ENCODE measurements around the gene OPN4. TPM values are rescaled to one million over a fixed set of nuclear protein-coding genes. Genes with fewer than 3 reads are reported as not detected.

OPN4 gene
- total RNA-seq, 2 donors from 2014 or later = not detected

DNA sequence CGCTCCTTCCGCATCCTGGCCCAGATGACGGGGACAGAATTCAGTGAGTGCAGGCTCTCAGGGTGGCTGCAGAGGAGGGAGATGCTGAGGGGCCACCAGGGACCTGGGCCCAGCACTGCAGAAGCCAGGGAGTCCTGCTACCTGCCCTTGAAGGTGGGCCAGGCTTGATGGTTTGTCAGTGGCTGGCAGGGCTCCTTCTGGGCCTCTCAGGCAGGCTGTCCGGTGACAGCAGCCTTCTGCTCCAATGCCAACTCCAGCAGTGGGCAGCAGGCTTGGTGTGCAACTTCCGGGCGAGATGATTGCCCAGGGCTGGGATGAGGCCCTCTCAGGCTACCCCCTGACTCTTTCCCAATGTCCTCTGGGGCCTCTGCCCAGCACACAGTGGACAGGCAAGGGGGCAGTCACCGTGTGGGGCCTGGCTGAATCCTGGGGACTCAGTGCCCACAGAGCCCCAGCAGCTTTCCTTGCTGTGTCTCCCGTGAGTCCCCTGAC lies 37.7 kb downstream of the OPN4 start:
- H3K27ac ChIP-seq (ENCODE audit: low read depth, low read length) = no peak overlapping the region
- DNase-seq = no peak
- no peaks in the 10 kb centered on the region for H3K36me3 Mint-ChIP-seq (ENCODE audit: low read depth)
- TF ChIP-seq, protein P1, sequence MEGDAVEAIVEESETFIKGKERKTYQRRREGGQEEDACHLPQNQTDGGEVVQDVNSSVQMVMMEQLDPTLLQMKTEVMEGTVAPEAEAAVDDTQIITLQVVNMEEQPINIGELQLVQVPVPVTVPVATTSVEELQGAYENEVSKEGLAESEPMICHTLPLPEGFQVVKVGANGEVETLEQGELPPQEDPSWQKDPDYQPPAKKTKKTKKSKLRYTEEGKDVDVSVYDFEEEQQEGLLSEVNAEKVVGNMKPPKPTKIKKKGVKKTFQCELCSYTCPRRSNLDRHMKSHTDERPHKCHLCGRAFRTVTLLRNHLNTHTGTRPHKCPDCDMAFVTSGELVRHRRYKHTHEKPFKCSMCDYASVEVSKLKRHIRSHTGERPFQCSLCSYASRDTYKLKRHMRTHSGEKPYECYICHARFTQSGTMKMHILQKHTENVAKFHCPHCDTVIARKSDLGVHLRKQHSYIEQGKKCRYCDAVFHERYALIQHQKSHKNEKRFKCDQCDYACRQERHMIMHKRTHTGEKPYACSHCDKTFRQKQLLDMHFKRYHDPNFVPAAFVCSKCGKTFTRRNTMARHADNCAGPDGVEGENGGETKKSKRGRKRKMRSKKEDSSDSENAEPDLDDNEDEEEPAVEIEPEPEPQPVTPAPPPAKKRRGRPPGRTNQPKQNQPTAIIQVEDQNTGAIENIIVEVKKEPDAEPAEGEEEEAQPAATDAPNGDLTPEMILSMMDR (conservative IDR thresholded peaks at IDR 0.05) = no peak
- H3K9ac ChIP-seq (ENCODE audit: extremely low read depth, low read length, poor library complexity, severe bottlenecking) = no peak overlapping the region
- no peak overlapping the region for H3K4me3 Mint-ChIP-seq
- H3K36me3 ChIP-seq (ENCODE audit: control insufficient read depth, insufficient read depth, low read length) = no peaks in the 10 kb centered on the region
- peaks cover 7% of the 10 kb centered on the region for H3K27me3 Mint-ChIP-seq (ENCODE audit: insufficient read depth)
- no peaks in the 10 kb centered on the region for H3K9me3 Mint-ChIP-seq
- no peak overlapping the region for H3K27ac Mint-ChIP-seq
- peaks cover 8% of the 10 kb centered on the region for H3K4me1 Mint-ChIP-seq
- H3K4me1 ChIP-seq (ENCODE audit: control insufficient read depth, insufficient read depth, low read length) = no peaks in the 10 kb centered on the region
- no peaks in the 10 kb centered on the region for H3K27me3 ChIP-seq (ENCODE audit: control insufficient read depth, insufficient read depth, low read length, poor library complexity, severe bottlenecking)
- no peak overlapping the region for H3K4me3 ChIP-seq (ENCODE audit: low read length)
- H3K9me3 ChIP-seq (ENCODE audit: control insufficient read depth, low read length) = no peaks in the 10 kb centered on the region
- WGBS, 2 experiments (ENCODE audit: insufficient coverage in 1 of 2, insufficient read length in 1 of 2) = 93 to 94% methylated on average over 3 to 8 of the region's 8 CpGs

DNA sequence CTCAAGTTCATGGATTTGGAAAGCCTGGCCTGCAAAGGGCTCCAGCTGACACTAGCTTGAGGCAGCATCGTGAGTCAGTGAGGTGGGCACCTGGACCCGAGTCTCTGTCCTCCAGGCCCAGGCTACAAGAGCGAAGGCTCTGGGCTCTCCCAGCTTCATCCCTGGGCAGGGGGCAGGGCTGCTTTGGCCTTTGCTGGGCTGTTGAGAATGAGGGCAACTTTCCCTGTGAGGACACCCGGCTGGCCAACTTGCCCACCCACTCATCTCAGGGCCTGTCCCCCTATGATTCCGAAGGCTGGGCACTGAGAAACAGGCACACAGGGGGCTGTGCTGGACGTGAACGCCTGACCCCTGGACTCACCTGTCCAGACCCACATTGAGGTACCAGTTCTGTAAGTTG lies 38.3 kb downstream of the OPN4 start:
- Mint-ChIP-seq H3K27ac (no peak overlapping the region), H3K4me3 (no peak overlapping the region), H3K9me3 (no peaks in the 10 kb centered on the region), H3K4me1 (peaks cover 8% of the 10 kb centered on the region), H3K36me3 (ENCODE audit: low read depth) (no peaks in the 10 kb centered on the region), H3K27me3 (ENCODE audit: insufficient read depth) (peaks cover 7% of the 10 kb centered on the region)
- H3K27ac ChIP-seq (ENCODE audit: low read depth, low read length) = no peak overlapping the region
- 92 to 100% methylated on average over 5 to 7 of the region's 7 CpGs for WGBS, 2 experiments (ENCODE audit: insufficient coverage in 1 of 2, insufficient read length in 1 of 2)
- no peak for DNase-seq
- H3K27me3 ChIP-seq (ENCODE audit: control insufficient read depth, insufficient read depth, low read length, poor library complexity, severe bottlenecking) = no peaks in the 10 kb centered on the region
- no peak overlapping the region for H3K4me3 ChIP-seq (ENCODE audit: low read length)
- no peaks in the 10 kb centered on the region for H3K9me3 ChIP-seq (ENCODE audit: control insufficient read depth, low read length)
- no peak overlapping the region for H3K9ac ChIP-seq (ENCODE audit: extremely low read depth, low read length, poor library complexity, severe bottlenecking)
- H3K36me3 ChIP-seq (ENCODE audit: control insufficient read depth, insufficient read depth, low read length) = no peaks in the 10 kb centered on the region
- TF ChIP-seq, protein P1 (conservative IDR thresholded peaks at IDR 0.05) = no peak
- no peaks in the 10 kb centered on the region for H3K4me1 ChIP-seq (ENCODE audit: control insufficient read depth, insufficient read depth, low read length)

DNA sequence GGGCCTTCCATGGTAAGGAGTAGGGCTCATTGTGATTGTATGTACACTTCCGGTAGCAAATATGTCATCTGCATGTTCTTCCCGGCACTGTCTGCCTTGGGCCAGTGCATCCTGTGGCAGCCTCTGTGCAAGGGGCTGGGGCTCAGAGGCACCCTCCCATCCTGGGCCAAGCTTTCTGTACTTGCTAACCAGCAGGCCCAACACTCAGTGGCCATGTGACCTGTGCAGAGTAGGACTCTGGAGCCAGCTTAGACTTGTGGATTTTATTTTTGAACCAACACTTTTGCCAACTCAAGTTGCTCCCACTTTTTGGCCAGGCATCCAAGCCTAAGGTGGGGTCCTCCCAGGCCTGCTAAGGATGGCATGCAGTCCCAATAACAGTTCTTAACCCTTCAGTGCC lies 38.9 kb downstream of the OPN4 start:
- no peak overlapping the region for H3K4me3 Mint-ChIP-seq
- H3K27ac Mint-ChIP-seq = no peak overlapping the region
- Histone ChIP-seq H3K36me3 (ENCODE audit: control insufficient read depth, insufficient read depth, low read length) (no peaks in the 10 kb centered on the region), H3K4me3 (ENCODE audit: low read length) (no peak overlapping the region), H3K9me3 (ENCODE audit: control insufficient read depth, low read length) (no peaks in the 10 kb centered on the region), H3K27ac (ENCODE audit: low read depth, low read length) (no peak overlapping the region), H3K9ac (ENCODE audit: extremely low read depth, low read length, poor library complexity, severe bottlenecking) (no peak overlapping the region), H3K4me1 (ENCODE audit: control insufficient read depth, insufficient read depth, low read length) (no peaks in the 10 kb centered on the region), H3K27me3 (ENCODE audit: control insufficient read depth, insufficient read depth, low read length, poor library complexity, severe bottlenecking) (no peaks in the 10 kb centered on the region)
- no peaks in the 10 kb centered on the region for H3K36me3 Mint-ChIP-seq (ENCODE audit: low read depth)
- H3K27me3 Mint-ChIP-seq (ENCODE audit: insufficient read depth) = peaks cover 7% of the 10 kb centered on the region
- 92 to 100% methylated on average over 2 of the region's 2 CpGs for WGBS, 2 experiments (ENCODE audit: insufficient coverage in 1 of 2, insufficient read length in 1 of 2)
- TF ChIP-seq, protein P1 (conservative IDR thresholded peaks at IDR 0.05) = no peak
- H3K9me3 Mint-ChIP-seq = no peaks in the 10 kb centered on the region
- DNase-seq = no peak
- H3K4me1 Mint-ChIP-seq = peaks cover 8% of the 10 kb centered on the region
